ENCODE data around the gene DOK3.

DNA sequence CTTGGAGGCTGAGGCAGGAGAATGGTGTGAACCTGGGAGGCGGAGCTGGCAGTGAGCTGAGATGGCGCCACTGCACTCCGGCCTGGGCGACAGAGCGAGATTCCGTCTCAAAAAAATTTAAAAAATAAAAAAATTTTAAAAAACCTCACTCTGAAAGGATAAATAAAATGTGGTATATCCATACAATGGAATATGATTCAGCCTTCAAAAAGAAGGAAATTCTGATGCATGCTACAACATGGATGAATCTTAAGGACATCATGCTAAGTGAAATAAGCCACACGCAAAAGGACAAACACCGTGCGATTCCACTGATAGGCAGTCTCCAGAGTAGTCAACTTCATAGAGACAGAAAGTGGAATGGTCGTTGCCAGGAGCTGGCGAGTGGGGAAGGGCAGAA is 44.6 kb downstream of the DOK3 start:
- TF ChIP-seq, protein P1, sequence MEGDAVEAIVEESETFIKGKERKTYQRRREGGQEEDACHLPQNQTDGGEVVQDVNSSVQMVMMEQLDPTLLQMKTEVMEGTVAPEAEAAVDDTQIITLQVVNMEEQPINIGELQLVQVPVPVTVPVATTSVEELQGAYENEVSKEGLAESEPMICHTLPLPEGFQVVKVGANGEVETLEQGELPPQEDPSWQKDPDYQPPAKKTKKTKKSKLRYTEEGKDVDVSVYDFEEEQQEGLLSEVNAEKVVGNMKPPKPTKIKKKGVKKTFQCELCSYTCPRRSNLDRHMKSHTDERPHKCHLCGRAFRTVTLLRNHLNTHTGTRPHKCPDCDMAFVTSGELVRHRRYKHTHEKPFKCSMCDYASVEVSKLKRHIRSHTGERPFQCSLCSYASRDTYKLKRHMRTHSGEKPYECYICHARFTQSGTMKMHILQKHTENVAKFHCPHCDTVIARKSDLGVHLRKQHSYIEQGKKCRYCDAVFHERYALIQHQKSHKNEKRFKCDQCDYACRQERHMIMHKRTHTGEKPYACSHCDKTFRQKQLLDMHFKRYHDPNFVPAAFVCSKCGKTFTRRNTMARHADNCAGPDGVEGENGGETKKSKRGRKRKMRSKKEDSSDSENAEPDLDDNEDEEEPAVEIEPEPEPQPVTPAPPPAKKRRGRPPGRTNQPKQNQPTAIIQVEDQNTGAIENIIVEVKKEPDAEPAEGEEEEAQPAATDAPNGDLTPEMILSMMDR (IDR thresholded peaks at IDR 0.05; ENCODE audit: borderline replicate concordance, extremely low read depth, low read length, poor library complexity, severe bottlenecking) = no peak
- no peak for TF ChIP-seq EZH2 (IDR thresholded peaks at IDR 0.05; ENCODE audit: borderline replicate concordance, low read depth, low read length, severe bottlenecking)

All from DND-41 (cell line).